ENCODE measurements around the gene TP73. TPM values are rescaled to one million over a fixed set of nuclear protein-coding genes. Genes with fewer than 3 reads are reported as not detected.

The TP73 gene
- total and polyA plus RNA-seq, 2 donors (not counting 1 experiment from before 2014, with no cell fraction given): 1.2 to 2.4 TPM

- no peak overlapping the region for H3K4me3 Mint-ChIP-seq
- no peak for TF ChIP-seq CTCF (IDR thresholded peaks at IDR 0.05)
- TF ChIP-seq EZH2 (IDR thresholded peaks at IDR 0.05; ENCODE audit: borderline replicate concordance, insufficient read depth, low read depth, low read length, poor library complexity, severe bottlenecking): no peak
These were observed 5.7 kb upstream of the TP73 start for GRCh38 chr1:3646596-3646995.

More at GRCh38 chr1:3646596-3646995, 5.7 kb upstream of the TP73 start:
- H3K27ac Mint-ChIP-seq: no peak overlapping the region
- H3K4me1 ChIP-seq (ENCODE audit: control insufficient read depth in 2 of 2, insufficient read depth in 2 of 2, low read length in 2 of 2): peaks cover 24 to 25% of the 10 kb centered on the region in 2 donors
- no peaks in the 10 kb centered on the region for H3K9me3 Mint-ChIP-seq (ENCODE audit: insufficient read depth)
- H3K36me3 ChIP-seq (replicated peaks in 1 of 2; ENCODE audit: control extremely low read depth in 1 of 2, control insufficient read depth in 1 of 2, extremely low read depth in 1 of 2, insufficient read depth in 2 of 2, low read length in 1 of 2): peaks cover 3 to 25% of the 10 kb centered on the region in 2 experiments
- WGBS (ENCODE audit: insufficient coverage): 98% methylated on average over 19 of the region's 20 CpGs
- peaks cover 13% of the 10 kb centered on the region for H3K79me2 ChIP-seq (ENCODE audit: control insufficient read depth, insufficient read depth, low read length)
- no peak overlapping the region for H3K9ac ChIP-seq (ENCODE audit: low read length)
- H3K4me3 ChIP-seq (ENCODE audit: control extremely low read depth in 1 of 5, extremely low read depth in 1 of 5, insufficient read depth in 1 of 5, low read depth in 2 of 5, low read length in 4 of 5): no peak overlapping the region
- no peak overlapping the region for H3K27ac ChIP-seq (ENCODE audit: low read length in 2 of 2)
- H3K4me1 Mint-ChIP-seq: peaks cover 26% of the 10 kb centered on the region
- ChIA-PET CTCF (interaction anchor here (1.8 kb wide), 1 partner anchor 27 kb away, joined by 4 read pairs; no protein-coding TSS in a partner anchor), POLR2A (no interaction called here)
- peaks cover 6% of the 10 kb centered on the region for H3K27me3 Mint-ChIP-seq
- H4K20me1 ChIP-seq (ENCODE audit: control insufficient read depth, insufficient read depth, low read length, poor library complexity, severe bottlenecking): no peaks in the 10 kb centered on the region
- ATAC-seq (ENCODE audit: low read depth) (no peak), DNase-seq (no peak)
- H3K4me2 ChIP-seq (replicated peaks; ENCODE audit: low read depth, low read length, poor library complexity, severe bottlenecking): no peak overlapping the region
- H3K9me3 ChIP-seq (ENCODE audit: control extremely low read depth in 1 of 3, control insufficient read depth in 2 of 3, insufficient read depth in 1 of 3, low read length in 2 of 3): peaks cover 0 to 12% (median 0%) of the 10 kb centered on the region in 3 donors
- intact Hi-C loops (cut with micrococcal nuclease): no loop called here
- H2AFZ ChIP-seq (ENCODE audit: insufficient read depth, low read depth, low read length, poor library complexity, severe bottlenecking): no peak overlapping the region
- peaks cover 0 to 14% (median 9%) of the 10 kb centered on the region in 4 experiments for H3K27me3 ChIP-seq (replicated peaks in 1 of 4; ENCODE audit: control extremely low read depth in 1 of 4, control insufficient read depth in 3 of 4, insufficient read depth in 4 of 4, low read length in 3 of 4)

Data from B cell (primary cell).